ENCODE results near the gene KIF4B. TPM values are rescaled to one million over a fixed set of nuclear protein-coding genes. Genes with fewer than 3 reads are reported as not detected.

KIF4B gene
- total RNA-seq, 1 donor from 2014 or later = under 0.01 TPM

GRCh38 chr5:155050384-155051019 is 36.9 kb downstream of the KIF4B start:
- Histone ChIP-seq H3K9me3 (ENCODE audit: control insufficient read depth in 3 of 3, low read length in 3 of 3) (no peaks in the 10 kb centered on the region), H3K4me3 (ENCODE audit: low read length in 3 of 3) (no peak overlapping the region), H3K27ac (ENCODE audit: low read depth, low read length) (no peak overlapping the region), H3K36me3 (ENCODE audit: control insufficient read depth in 3 of 3, insufficient read depth in 3 of 3, low read length in 3 of 3) (no peaks in the 10 kb centered on the region), H3K9ac (ENCODE audit: low read depth in 1 of 3, low read length in 3 of 3) (no peak overlapping the region), H3K4me1 (ENCODE audit: control insufficient read depth in 3 of 3, insufficient read depth in 3 of 3, low read length in 3 of 3) (no peaks in the 10 kb centered on the region), H3K27me3 (ENCODE audit: control insufficient read depth in 3 of 3, insufficient read depth in 3 of 3, low read length in 3 of 3) (no peaks in the 10 kb centered on the region)

- Histone ChIP-seq H3K9me3 (ENCODE audit: control insufficient read depth in 3 of 3, low read length in 3 of 3) (no peaks in the 10 kb centered on the region), H3K4me3 (ENCODE audit: low read length in 3 of 3) (no peak overlapping the region), H3K27me3 (ENCODE audit: control insufficient read depth in 3 of 3, insufficient read depth in 3 of 3, low read length in 3 of 3) (peaks cover 0 to 2% (median 0%) of the 10 kb centered on the region in 3 donors), H3K27ac (ENCODE audit: low read depth, low read length) (no peak overlapping the region), H3K4me1 (ENCODE audit: control insufficient read depth in 3 of 3, insufficient read depth in 3 of 3, low read length in 3 of 3) (no peaks in the 10 kb centered on the region), H3K9ac (ENCODE audit: low read depth in 1 of 3, low read length in 3 of 3) (no peak overlapping the region), H3K36me3 (ENCODE audit: control insufficient read depth in 3 of 3, insufficient read depth in 3 of 3, low read length in 3 of 3) (no peaks in the 10 kb centered on the region)
These were observed 39.0 kb downstream of the KIF4B start for GRCh38 chr5:155052532-155052931.

- Histone ChIP-seq H3K27ac (ENCODE audit: low read depth, low read length) (no peak overlapping the region), H3K4me3 (ENCODE audit: low read length in 3 of 3) (no peak overlapping the region), H3K9me3 (ENCODE audit: control insufficient read depth in 3 of 3, low read length in 3 of 3) (no peaks in the 10 kb centered on the region), H3K9ac (ENCODE audit: low read depth in 1 of 3, low read length in 3 of 3) (no peak overlapping the region), H3K4me1 (ENCODE audit: control insufficient read depth in 3 of 3, insufficient read depth in 3 of 3, low read length in 3 of 3) (no peaks in the 10 kb centered on the region), H3K27me3 (ENCODE audit: control insufficient read depth in 3 of 3, insufficient read depth in 3 of 3, low read length in 3 of 3) (peaks cover 0 to 4% (median 0%) of the 10 kb centered on the region in 3 donors), H3K36me3 (ENCODE audit: control insufficient read depth in 3 of 3, insufficient read depth in 3 of 3, low read length in 3 of 3) (no peaks in the 10 kb centered on the region)
These were observed 39.9 kb downstream of the KIF4B start for GRCh38 chr5:155053501-155053900.

GRCh38 chr5:155056644-155057269 is 43.2 kb downstream of the KIF4B start:
- Histone ChIP-seq H3K9ac (ENCODE audit: low read depth in 1 of 3, low read length in 3 of 3) (no peak overlapping the region), H3K4me1 (ENCODE audit: control insufficient read depth in 3 of 3, insufficient read depth in 3 of 3, low read length in 3 of 3) (no peaks in the 10 kb centered on the region), H3K27me3 (ENCODE audit: control insufficient read depth in 3 of 3, insufficient read depth in 3 of 3, low read length in 3 of 3) (peaks cover 0 to 4% (median 0%) of the 10 kb centered on the region in 3 donors), H3K36me3 (ENCODE audit: control insufficient read depth in 3 of 3, insufficient read depth in 3 of 3, low read length in 3 of 3) (no peaks in the 10 kb centered on the region), H3K9me3 (ENCODE audit: control insufficient read depth in 3 of 3, low read length in 3 of 3) (no peaks in the 10 kb centered on the region), H3K4me3 (ENCODE audit: low read length in 3 of 3) (no peak overlapping the region), H3K27ac (ENCODE audit: low read depth, low read length) (no peak overlapping the region)

GRCh38 chr5:155057626-155058025 is 44.1 kb downstream of the KIF4B start:
- Histone ChIP-seq H3K9ac (ENCODE audit: low read depth in 1 of 3, low read length in 3 of 3) (no peak overlapping the region), H3K4me3 (ENCODE audit: low read length in 3 of 3) (no peak overlapping the region), H3K27ac (ENCODE audit: low read depth, low read length) (no peak overlapping the region), H3K4me1 (ENCODE audit: control insufficient read depth in 3 of 3, insufficient read depth in 3 of 3, low read length in 3 of 3) (no peaks in the 10 kb centered on the region), H3K9me3 (ENCODE audit: control insufficient read depth in 3 of 3, low read length in 3 of 3) (no peaks in the 10 kb centered on the region), H3K36me3 (ENCODE audit: control insufficient read depth in 3 of 3, insufficient read depth in 3 of 3, low read length in 3 of 3) (no peaks in the 10 kb centered on the region), H3K27me3 (ENCODE audit: control insufficient read depth in 3 of 3, insufficient read depth in 3 of 3, low read length in 3 of 3) (peaks cover 0 to 4% (median 0%) of the 10 kb centered on the region in 3 donors)

- H3K9me3 ChIP-seq (ENCODE audit: control insufficient read depth in 3 of 3, low read length in 3 of 3) = no peaks in the 10 kb centered on the region
- H3K27ac ChIP-seq (ENCODE audit: low read depth, low read length) = no peak overlapping the region
- no peaks in the 10 kb centered on the region for H3K27me3 ChIP-seq (ENCODE audit: control insufficient read depth in 3 of 3, insufficient read depth in 3 of 3, low read length in 3 of 3)
- H3K9ac ChIP-seq (ENCODE audit: low read depth in 1 of 3, low read length in 3 of 3) = no peak overlapping the region
- no peak overlapping the region for H3K4me3 ChIP-seq (ENCODE audit: low read length in 3 of 3)
- H3K4me1 ChIP-seq (ENCODE audit: control insufficient read depth in 3 of 3, insufficient read depth in 3 of 3, low read length in 3 of 3) = no peaks in the 10 kb centered on the region
- no peaks in the 10 kb centered on the region for H3K36me3 ChIP-seq (ENCODE audit: control insufficient read depth in 3 of 3, insufficient read depth in 3 of 3, low read length in 3 of 3)
These were observed 51.0 kb downstream of the KIF4B start for GRCh38 chr5:155064580-155064979.

- Histone ChIP-seq H3K27me3 (ENCODE audit: control insufficient read depth in 3 of 3, insufficient read depth in 3 of 3, low read length in 3 of 3) (no peaks in the 10 kb centered on the region), H3K4me1 (ENCODE audit: control insufficient read depth in 3 of 3, insufficient read depth in 3 of 3, low read length in 3 of 3) (no peaks in the 10 kb centered on the region), H3K9me3 (ENCODE audit: control insufficient read depth in 3 of 3, low read length in 3 of 3) (no peaks in the 10 kb centered on the region), H3K9ac (ENCODE audit: low read depth in 1 of 3, low read length in 3 of 3) (no peak overlapping the region), H3K4me3 (ENCODE audit: low read length in 3 of 3) (no peak overlapping the region), H3K27ac (ENCODE audit: low read depth, low read length) (no peak overlapping the region), H3K36me3 (ENCODE audit: control insufficient read depth in 3 of 3, insufficient read depth in 3 of 3, low read length in 3 of 3) (no peaks in the 10 kb centered on the region)
These were observed 53.5 kb downstream of the KIF4B start for GRCh38 chr5:155066886-155067595.

Other genes with a start within 250 kb of the KIF4B start
- gene FAXDC2, start 163.2 kb upstream of the KIF4B start, total RNA-seq = 8.4 TPM
- 42.3 TPM for gene CNOT8, start 155.1 kb upstream of the KIF4B start, total RNA-seq
- 18.8 TPM for gene GEMIN5, start 75.5 kb upstream of the KIF4B start, total RNA-seq
- gene MRPL22, start 72.7 kb upstream of the KIF4B start, total RNA-seq = 12.5 TPM

Data from skeletal muscle tissue (tissue), 4 donors.